ENCODE results near the gene SMIM13. TPM values are rescaled to one million over a fixed set of nuclear protein-coding genes. Genes with fewer than 3 reads are reported as not detected.

The SMIM13 gene
- total and polyA plus RNA-seq, 2 experiments from 2014 or later = 8.9 to 9.6 TPM

DNA sequence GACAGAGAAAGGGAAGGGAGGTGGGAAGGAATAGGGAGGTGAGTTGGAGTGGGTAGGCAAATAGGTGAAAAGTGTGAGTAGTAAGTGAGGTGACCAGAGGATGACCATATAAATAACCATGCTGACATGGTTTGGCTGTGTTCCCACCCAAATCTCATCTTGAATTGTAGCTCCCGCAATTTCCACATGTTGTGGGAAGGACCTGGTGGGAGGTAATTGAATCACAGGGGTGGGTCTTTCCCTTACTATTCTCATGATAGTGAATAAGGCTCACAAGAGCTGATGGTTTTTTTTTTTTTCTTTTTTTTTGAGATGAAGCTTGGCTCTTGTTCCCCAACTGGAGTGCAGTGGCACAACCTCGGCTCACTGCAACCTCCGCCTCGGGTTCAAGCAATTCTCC lies 21.5 kb upstream of the SMIM13 start:
- Histone ChIP-seq H3K4me3 (no peak overlapping the region), H3K27ac (no peak overlapping the region), H3K36me3 (no peaks in the 10 kb centered on the region), H3K9me3 (ENCODE audit: low read depth) (no peaks in the 10 kb centered on the region), H3K4me1 (ENCODE audit: low read depth) (no peaks in the 10 kb centered on the region), H3K27me3 (no peaks in the 10 kb centered on the region)
- DNase-seq (ENCODE audit: low read depth in 1 of 2, low spot score in 1 of 2) = no peak
- no peak for TF ChIP-seq CTCF (IDR thresholded peaks at IDR 0.05; ENCODE audit: low read depth, low read length)

GRCh38 chr6:11076540-11076939 lies 17.1 kb upstream of the SMIM13 start:
- Histone ChIP-seq H3K4me3 (no peak overlapping the region), H3K36me3 (no peaks in the 10 kb centered on the region), H3K27me3 (no peaks in the 10 kb centered on the region), H3K27ac (no peak overlapping the region), H3K9me3 (ENCODE audit: low read depth) (no peaks in the 10 kb centered on the region), H3K4me1 (ENCODE audit: low read depth) (no peaks in the 10 kb centered on the region)
- TF ChIP-seq CTCF (IDR thresholded peaks at IDR 0.05; ENCODE audit: low read depth, low read length) = no peak
- no peak for DNase-seq (ENCODE audit: low read depth in 1 of 2, low spot score in 1 of 2)

GRCh38 chr6:11078266-11078665 lies 15.4 kb upstream of the SMIM13 start:
- Histone ChIP-seq H3K27ac (no peak overlapping the region), H3K9me3 (ENCODE audit: low read depth) (no peaks in the 10 kb centered on the region), H3K4me3 (no peak overlapping the region), H3K4me1 (ENCODE audit: low read depth) (no peaks in the 10 kb centered on the region), H3K27me3 (no peaks in the 10 kb centered on the region), H3K36me3 (no peaks in the 10 kb centered on the region)
- TF ChIP-seq CTCF (IDR thresholded peaks at IDR 0.05; ENCODE audit: low read depth, low read length) = no peak
- DNase-seq (ENCODE audit: low read depth in 1 of 2, low spot score in 1 of 2) = no peak

DNA sequence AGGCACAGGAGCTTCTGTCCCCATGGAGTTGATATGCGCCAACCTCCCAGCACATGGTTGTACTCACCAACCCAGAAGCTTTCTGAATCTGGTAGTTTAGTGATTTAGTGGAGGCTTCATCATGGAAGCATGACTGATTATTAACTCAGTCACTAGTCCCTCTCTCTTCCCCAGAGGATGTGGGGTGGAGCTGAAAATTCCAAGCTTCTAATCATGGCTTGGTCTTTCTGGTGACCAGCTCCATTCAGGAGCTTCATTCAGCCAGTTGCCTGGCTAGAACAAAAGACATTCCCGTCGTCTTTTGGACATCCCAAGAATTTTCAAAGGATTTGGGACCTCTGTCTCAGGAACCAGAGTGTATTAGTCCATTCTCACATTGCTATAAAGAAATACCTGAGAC lies 13.3 kb upstream of the SMIM13 start:
- Histone ChIP-seq H3K27me3 (no peaks in the 10 kb centered on the region), H3K4me3 (no peak overlapping the region), H3K36me3 (no peaks in the 10 kb centered on the region), H3K27ac (no peak overlapping the region), H3K9me3 (ENCODE audit: low read depth) (no peaks in the 10 kb centered on the region), H3K4me1 (ENCODE audit: low read depth) (no peaks in the 10 kb centered on the region)
- DNase-seq (ENCODE audit: low read depth in 1 of 2, low spot score in 1 of 2) = no peak
- TF ChIP-seq CTCF (IDR thresholded peaks at IDR 0.05; ENCODE audit: low read depth, low read length) = no peak

- H3K27me3 ChIP-seq = no peaks in the 10 kb centered on the region
- H3K4me3 ChIP-seq = no peak overlapping the region
- H3K4me1 ChIP-seq (ENCODE audit: low read depth) = no peaks in the 10 kb centered on the region
- no peaks in the 10 kb centered on the region for H3K36me3 ChIP-seq
- no peaks in the 10 kb centered on the region for H3K9me3 ChIP-seq (ENCODE audit: low read depth)
- H3K27ac ChIP-seq = no peak overlapping the region
- DNase-seq (ENCODE audit: low read depth in 1 of 2, low spot score in 1 of 2) = peak in 1 of 2 donors; percentile 36
- no peak for TF ChIP-seq CTCF (IDR thresholded peaks at IDR 0.05; ENCODE audit: low read depth, low read length)
Observed at GRCh38 chr6:11083491-11083890, 10.1 kb upstream of the SMIM13 start.

- Histone ChIP-seq H3K36me3 (no peaks in the 10 kb centered on the region), H3K9me3 (ENCODE audit: low read depth) (no peaks in the 10 kb centered on the region), H3K4me3 (no peak overlapping the region), H3K27me3 (no peaks in the 10 kb centered on the region), H3K27ac (no peak overlapping the region), H3K4me1 (ENCODE audit: low read depth) (no peaks in the 10 kb centered on the region)
- no peak for TF ChIP-seq CTCF (IDR thresholded peaks at IDR 0.05; ENCODE audit: low read depth, low read length)
- DNase-seq (ENCODE audit: low read depth in 1 of 2, low spot score in 1 of 2) = no peak
Observed at GRCh38 chr6:11083956-11084355, 9.7 kb upstream of the SMIM13 start.
